Measurements from ENCODE around the gene CASQ2.

- TF ChIP-seq CTCF (IDR thresholded peaks at IDR 0.05) = no peak
- no peak for TF ChIP-seq POLR2A (IDR thresholded peaks at IDR 0.05)
Measured at GRCh38 chr1:115672224-115673009, 96.1 kb downstream of the CASQ2 start.

All from transverse colon (tissue), 3 donors.